Cerebellar nuclear complex (tissue), 1 donor: ENCODE measurements around the gene SNTN.
"Not testable (repeated sequence)": the region's sequence is repeated elsewhere in the genome, so short reads cannot be mapped to it uniquely, and the experiment has no call there.

Experiments
- DNase-seq, 2 experiments: peaks; one replicate each; lab custom pipeline; 2025; lab: John Stamatoyannopoulos, UW

Gene SNTN

GRCh38 chr3:63652066-63652725 is at the start of gene SNTN:
SNTN (plus strand) TSS chr3:63652675; CDS start chr3:63652688, 13 bp downstream.
- no peak for DNase-seq

GRCh38 chr3:63607716-63608115 is 44.8 kb upstream of the SNTN start:
- no peak for DNase-seq

- DNase-seq: no peak
Observed at GRCh38 chr3:63609408-63609807, 43.1 kb upstream of the SNTN start.

GRCh38 chr3:63609834-63610233 is 42.6 kb upstream of the SNTN start:
- no peak for DNase-seq

- DNase-seq: no peak
Observed at GRCh38 chr3:63611382-63611781, 41.1 kb upstream of the SNTN start.

GRCh38 chr3:63613561-63613960 is 38.9 kb upstream of the SNTN start:
- DNase-seq: no peak

- DNase-seq: no peak
Observed at GRCh38 chr3:63617391-63617790, 35.1 kb upstream of the SNTN start.

- no peak for DNase-seq
Observed at GRCh38 chr3:63624941-63625560, 27.4 kb upstream of the SNTN start.

GRCh38 chr3:63631670-63632069 is 20.8 kb upstream of the SNTN start:
- DNase-seq: no peak

GRCh38 chr3:63635186-63635585 is 17.3 kb upstream of the SNTN start:
- DNase-seq: no peak

GRCh38 chr3:63639806-63640205 is 12.7 kb upstream of the SNTN start:
- no peak for DNase-seq

GRCh38 chr3:63642488-63642887 is 10.0 kb upstream of the SNTN start:
- DNase-seq: no peak

- no peak for DNase-seq
Observed at GRCh38 chr3:63644212-63644797, 8.2 kb upstream of the SNTN start.

GRCh38 chr3:63644928-63645781 is 7.3 kb upstream of the SNTN start:
- not testable (repeated sequence) for DNase-seq

GRCh38 chr3:63654211-63654610 is 1.7 kb downstream of the SNTN start:
- DNase-seq: no peak

GRCh38 chr3:63654931-63655330 is 2.5 kb downstream of the SNTN start:
- no peak for DNase-seq

GRCh38 chr3:63655519-63655918 is 3.0 kb downstream of the SNTN start:
- no peak for DNase-seq

- no peak for DNase-seq
Observed at GRCh38 chr3:63656786-63657185, 4.3 kb downstream of the SNTN start.

- DNase-seq: no peak
Observed at GRCh38 chr3:63661242-63661641, 8.8 kb downstream of the SNTN start.

- no peak for DNase-seq
Observed at GRCh38 chr3:63662011-63662410, 9.5 kb downstream of the SNTN start.

- no peak for DNase-seq
Observed at GRCh38 chr3:63662500-63662899, 10.0 kb downstream of the SNTN start.

- no peak for DNase-seq
Observed at GRCh38 chr3:63670544-63670943, 18.1 kb downstream of the SNTN start.

GRCh38 chr3:63673111-63673510 is 20.6 kb downstream of the SNTN start:
- DNase-seq: no peak
